H54 (cell line): ENCODE results near the gene HKDC1.
A peak's percentile ranks its signal among the peaks of the same experiment; 100 is the strongest.

Experiments used
- DNase-seq: peaks from one replicate; pipeline ENCODE4 v3.0.0; 2011; ENCODE audit warnings: low spot score, mixed read lengths; ENCODE audit not compliant: insufficient read length
- FAIRE-seq: peaks from 3 replicates; lab custom pipeline; 2011; peaks lifted over from hg19 to GRCh38; lab: Jason Lieb, UNC
- POLR2A ChIP-seq: IDR thresholded peaks from 2 replicates; pipeline ENCODE4 v1.6.1; 2011; ENCODE audit warnings: low read depth, mild to moderate bottlenecking, low read length

The HKDC1 gene

DNA sequence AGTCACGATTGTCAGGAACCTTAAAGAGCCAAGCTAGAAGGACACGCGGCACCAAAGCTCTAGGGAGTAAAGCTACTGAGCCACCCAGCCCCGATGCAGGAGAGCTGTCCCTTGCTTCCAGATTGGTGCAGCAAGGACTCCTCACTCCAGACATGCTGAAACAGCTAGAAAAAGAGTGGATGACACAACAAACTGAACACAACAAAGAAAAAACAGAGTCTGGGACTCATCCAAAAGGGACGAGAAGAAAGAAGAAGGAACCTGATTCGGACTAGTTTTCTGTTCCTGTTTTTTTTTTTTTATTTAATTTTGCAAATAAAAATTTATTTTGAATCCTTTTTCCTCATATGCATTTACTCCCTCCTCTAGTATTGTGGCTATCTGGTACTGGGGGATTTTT, 11.4 kb upstream of the HKDC1 start:
- no peak for TF ChIP-seq POLR2A
- FAIRE-seq = no peak
- no peak for DNase-seq

DNA sequence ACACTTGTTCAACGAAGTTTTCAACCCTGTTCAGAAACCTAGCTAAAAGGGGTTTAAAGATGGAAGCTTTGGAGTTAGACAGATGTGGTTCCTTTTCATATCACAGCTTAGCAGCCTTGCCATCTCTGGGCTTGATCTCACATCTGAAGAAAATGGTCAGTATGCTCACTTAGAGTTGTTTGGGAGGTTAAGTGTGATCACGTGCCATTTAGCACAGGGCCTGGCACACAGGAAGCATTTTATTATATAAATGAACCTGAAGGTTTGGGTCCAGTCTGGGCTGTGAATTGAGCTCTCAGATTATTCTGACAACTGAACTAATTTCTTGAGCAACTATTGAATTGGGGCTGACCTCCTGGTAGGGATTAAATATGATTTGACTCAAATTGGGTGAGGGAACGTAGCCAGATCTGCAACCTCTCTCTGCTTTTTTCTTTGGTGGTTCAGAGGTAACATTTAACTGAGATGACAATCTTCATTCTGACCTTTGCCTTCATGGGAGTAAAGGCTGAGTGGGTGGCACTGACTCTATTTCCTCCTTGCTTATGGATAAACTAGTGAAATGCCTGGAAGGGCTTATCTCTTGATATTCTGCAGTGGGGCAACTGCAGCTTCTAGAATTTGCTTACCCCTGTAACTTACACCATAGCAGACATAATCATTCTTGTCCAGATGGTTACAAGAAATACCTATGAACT, 10.2 kb upstream of the HKDC1 start:
- DNase-seq = no peak
- no peak for TF ChIP-seq POLR2A
- FAIRE-seq = no peak

DNA sequence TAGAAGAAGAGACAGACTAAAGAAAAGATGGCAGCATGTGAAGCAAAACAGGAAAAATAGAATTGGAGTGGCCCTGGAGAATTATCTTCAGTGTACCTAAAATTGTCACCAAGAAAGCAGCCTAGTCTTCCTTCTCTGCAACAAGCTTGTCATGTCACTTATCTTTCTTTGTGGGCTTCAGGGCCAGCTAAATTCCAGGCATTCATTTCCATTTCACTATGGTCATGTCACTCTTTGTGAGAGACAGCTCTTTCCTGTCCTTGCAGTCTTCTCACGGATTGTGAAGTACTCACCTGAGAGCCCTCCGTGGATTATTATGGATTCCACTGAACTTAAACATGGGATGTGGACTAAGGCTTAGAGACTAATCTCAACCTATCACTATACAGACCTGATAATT, 9.0 kb upstream of the HKDC1 start:
- FAIRE-seq (no peak), DNase-seq (no peak)
- TF ChIP-seq POLR2A = no peak

DNA sequence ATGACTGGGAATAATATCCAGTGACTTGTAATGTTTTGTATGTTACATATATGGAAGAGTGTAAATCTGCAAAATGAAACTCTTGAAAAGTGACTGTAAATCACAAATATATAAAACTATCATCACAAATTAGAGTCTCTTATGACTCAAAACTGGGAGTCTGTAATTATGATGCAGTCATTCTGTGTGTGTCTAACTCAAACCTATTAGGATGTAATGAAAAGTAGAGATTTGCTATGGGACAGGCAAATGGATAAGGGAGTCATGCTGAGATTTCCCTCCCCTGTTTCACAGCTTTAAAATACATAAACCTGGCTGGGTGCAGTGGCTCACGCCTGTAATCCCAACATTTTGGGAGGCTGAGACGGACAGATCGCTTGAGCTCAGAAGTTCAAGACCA, 8.6 kb upstream of the HKDC1 start:
- FAIRE-seq = no peak
- DNase-seq = no peak
- no peak for TF ChIP-seq POLR2A

DNA sequence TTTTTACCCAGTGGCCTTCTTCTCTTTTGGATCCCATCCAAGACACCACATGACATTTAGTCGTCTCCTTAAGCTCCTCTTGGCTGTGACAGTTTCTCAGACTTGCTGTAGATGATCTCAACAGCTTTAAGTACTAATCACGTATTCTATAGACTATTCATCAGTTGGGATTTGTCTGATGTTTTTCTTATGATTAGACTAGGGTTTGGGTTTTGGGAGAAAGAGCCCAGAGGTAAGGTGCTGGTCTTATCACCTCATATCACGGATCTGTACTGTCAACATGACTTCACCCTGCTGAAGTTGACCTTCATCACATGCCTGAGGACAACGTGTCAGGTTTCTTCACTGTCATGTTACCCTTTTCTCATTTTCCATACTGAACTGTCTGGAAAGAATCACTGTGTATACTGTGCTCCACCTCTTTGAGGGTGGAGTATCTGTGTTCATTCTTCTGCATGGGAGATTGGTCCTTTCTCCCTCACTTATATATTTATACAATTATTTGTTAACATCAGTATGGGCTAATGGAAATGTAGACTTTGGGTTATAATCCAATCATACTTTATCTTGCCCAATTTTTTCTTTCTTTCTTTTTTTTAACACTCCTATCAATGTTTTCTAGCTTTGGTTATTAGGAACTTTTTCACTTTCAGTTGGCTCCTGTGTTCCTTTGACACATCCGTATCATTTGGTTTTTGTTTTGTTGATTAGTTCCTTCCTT, 6.4 kb upstream of the HKDC1 start:
- DNase-seq (no peak), FAIRE-seq (no peak)
- TF ChIP-seq POLR2A = no peak

DNA sequence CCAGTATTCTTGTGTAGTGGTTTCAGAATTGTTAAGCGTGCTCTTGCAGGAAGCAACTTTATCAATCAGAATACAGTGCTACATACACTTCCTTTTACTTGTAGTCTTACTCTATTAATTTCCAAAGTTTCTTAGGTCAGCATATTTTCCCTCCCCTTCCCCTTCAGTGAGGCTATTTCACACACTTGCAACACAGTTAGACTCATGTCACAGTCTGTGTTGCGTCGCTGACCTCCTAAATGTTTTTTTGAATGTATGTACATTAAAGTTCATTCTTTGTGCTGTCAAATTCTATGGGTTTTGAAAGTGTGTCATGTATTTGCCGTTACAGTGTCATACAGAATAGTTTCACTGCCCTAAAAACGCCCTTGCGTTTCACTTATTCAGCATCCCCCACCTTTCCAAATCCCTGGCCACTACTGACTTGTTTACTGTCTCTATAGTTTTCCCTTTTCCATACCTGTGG, 5.4 kb upstream of the HKDC1 start:
- DNase-seq (no peak), FAIRE-seq (no peak)
- no peak for TF ChIP-seq POLR2A

DNA sequence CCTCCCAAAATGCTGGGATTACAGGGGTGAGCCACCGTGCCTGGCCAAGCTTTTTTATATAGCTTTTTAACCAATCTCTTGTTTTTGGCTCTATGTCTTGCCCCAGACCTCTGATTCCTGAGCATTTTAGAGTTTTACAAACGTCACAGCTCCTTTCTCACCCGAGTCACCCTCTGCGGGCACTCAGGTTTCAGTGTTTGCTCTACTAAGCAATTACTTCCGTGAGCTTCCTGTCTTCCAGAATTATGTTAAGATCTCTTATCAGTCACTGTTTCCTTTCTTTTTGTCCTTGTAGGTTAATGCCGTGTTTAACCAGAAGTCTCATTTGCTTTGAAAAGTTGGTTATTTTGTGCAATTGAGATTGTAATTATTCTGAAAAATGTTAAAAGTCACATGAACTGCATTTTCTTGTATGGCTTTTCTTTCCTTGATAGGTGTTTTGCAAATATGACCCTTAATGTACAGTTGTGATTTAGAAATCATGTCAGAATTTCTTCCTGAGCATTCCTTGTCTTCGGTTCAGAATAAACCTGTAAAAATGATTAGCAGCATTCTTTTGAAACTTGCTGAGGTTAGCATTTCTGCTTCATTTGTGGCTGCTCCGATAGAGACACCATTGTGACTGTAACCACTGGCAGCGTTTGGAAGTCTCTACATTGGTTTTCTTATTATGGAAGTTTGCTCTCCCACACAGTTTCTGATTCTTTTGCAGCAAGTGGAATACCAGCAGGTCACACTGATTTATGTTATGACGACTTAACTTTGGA, 4.5 kb upstream of the HKDC1 start:
- no peak for DNase-seq
- no peak for FAIRE-seq
- no peak for TF ChIP-seq POLR2A

DNA sequence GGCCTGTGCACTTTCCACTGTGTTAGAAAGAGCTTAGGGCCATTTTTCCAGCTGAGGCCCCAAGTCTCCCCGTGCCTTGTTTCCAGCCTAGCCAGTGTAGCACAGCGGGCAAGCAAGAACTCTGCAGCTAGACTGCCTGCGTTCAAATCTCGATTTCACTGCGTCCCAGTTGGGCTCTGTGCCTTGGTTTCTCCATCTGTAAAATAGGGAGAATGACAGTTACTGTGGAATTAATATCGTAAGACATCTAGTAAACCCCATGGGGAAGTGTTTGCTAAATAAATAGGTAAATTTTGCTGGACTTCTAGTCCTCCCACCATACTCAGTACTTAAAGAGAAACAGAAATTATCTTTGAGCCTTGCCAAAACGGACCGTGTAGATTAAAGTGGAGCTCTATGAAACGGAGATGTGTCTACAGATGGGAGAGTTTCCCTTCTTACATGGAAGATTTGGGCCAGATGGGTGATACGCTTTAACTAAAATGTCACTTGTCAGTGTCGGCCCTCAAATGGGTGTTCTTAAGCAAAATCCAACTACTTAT, 3.5 kb upstream of the HKDC1 start:
- FAIRE-seq = no peak
- no peak for DNase-seq
- no peak for TF ChIP-seq POLR2A

DNA sequence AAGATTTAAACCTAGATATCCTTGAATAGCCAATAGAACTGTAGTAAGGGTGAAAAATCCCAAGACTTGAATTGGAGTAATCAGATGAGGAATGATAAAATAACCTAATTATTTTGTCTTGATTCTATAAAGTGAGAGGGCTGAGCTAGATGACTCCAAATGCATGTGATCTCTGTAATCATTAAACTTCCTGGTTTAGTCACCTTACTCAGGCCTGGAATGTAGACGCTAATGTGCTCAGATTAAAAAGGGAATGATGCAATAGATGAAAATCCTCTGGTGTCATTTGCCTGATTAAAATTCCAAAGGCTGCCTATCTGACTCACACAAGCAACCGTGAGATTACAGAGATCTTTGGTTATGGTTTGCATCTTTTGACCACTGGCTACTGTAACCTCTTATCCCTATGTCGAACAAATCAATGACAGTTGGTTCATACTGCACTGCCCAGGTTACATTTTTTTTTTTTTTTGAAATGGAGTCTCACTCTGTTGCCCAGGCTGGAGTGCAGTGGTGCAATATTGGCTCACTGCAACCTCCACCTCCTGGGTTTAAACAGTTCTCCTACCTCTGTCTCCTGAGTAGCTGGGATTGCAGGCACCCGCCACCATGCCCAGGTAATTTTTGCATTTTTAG, 2.9 kb upstream of the HKDC1 start:
- no peak for TF ChIP-seq POLR2A
- FAIRE-seq (peak; percentile 23), DNase-seq (peak; percentile 21)

DNA sequence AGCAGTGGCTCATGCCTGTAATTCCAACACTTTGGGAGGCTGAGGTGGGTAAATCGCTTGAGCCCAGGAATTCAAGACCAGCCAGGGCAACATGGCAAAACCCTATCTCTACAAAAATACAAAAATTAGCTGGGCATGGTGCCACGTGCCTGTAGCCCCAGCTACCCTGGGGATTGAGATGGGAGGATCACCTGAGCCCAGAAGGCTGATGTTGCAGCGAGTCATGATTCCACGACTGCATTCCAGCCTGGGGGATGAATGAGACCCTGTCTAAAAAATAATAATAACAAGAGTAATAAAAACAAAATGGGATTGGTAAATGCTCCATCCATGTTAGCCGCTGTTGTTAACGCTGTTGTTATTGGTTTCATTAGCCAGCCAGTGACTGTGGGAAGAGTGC, 1.3 kb upstream of the HKDC1 start:
- no peak for TF ChIP-seq POLR2A
- FAIRE-seq (no peak), DNase-seq (no peak)

DNA sequence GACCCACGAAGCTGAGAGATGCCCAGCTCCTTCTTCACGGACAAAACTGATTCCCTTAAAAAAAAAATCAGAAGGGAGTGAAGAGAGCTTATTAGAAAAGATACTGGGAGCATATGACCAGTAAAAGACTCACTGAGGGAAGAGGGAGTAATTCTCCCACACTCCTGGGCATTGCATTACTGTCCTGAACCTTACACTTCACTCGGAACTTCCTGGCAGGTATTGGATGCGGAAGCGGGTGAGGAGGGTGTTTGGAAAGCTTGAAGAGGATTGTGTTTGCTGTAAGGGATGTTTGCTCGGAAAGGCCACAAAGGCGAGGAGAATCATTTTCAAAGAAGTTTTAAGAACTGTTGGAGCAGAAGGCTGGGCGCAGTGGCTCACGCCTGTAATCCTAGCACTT, 375 bp downstream of the HKDC1 start:
- FAIRE-seq (no peak), DNase-seq (no peak)
- TF ChIP-seq POLR2A = no peak

DNA sequence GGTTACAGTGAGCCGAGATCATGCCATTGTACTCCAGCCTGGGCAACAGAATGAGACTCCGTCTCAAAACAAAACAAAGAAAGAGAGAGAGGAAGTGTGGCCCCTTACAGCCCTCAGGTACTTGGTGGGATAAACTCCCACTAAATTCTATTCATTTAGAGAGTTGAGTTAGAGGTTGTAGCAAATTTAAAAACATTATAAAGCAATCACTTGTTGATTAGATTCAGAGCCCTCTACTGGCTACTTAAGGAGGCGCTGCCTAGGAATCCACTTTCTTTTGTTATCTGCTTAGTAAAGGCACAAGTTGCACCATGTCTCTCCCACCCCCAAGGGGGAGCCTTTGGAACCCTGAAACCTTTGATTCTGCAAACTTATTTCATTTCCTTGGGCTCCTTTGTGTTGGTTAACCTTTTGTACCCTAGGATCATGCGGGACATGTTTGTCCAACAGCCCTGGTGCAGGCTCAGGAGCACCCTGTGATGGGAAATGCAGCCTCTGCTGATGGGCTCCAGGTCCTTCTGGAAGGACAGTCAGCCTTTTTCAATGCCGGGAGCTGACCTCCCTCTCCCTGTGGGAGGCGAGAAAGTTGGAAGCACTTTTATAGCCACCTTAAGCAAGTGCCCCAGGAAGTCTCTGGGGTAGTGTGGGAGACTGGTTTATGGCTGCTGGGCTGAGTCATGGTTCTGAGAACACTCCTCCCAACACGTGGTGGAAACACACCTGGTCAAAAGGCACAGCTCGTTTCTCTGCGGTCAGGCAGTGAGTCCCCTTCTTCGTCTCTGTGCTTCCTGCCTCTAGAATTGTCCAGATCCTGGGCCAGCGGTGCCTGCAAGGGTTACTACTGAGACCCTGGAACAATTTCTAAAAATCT, 2.3 kb downstream of the HKDC1 start:
- TF ChIP-seq POLR2A = no peak
- DNase-seq (peak; percentile 68), FAIRE-seq (peak; percentile 91)

DNA sequence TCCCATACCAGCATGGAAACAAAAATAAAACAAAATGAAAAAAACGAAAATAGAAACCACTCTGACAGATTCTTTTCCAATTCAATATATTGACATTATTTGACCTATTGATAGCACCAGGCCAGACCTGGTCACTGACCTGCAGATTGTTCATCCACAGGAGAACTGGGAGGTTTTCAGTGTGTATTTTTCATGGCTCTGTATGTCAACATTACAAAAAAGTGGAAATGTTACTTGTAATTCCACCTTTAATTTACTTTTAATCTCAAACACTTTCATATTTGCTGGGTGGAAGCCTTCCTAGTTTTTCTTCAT, 2.9 kb downstream of the HKDC1 start:
- FAIRE-seq (no peak), DNase-seq (no peak)
- no peak for TF ChIP-seq POLR2A
